Choroid plexus epithelial cell (primary cell): Measurements from ENCODE around the gene CYSRT1.

Source experiments
- DNase-seq: peaks from one replicate; pipeline ENCODE4 v3.0.0-alpha.2; 2010; ENCODE audit warnings: low read depth
- H3K4me3 ChIP-seq: 2 replicates; pipeline ENCODE4 v1.5.1; 2011; ENCODE audit warnings: low read depth, mild to moderate bottlenecking, control low read depth, low read length, moderate library complexity
- TF ChIP-seq, protein P1 (sequence below): conservative IDR thresholded peaks from 2 replicates; pipeline ENCODE4 v1.5.1; 2011; ENCODE audit warnings: low read depth, mild to moderate bottlenecking, control low read depth, inconsistent platforms, low read length, moderate library complexity

Gene CYSRT1

DNA sequence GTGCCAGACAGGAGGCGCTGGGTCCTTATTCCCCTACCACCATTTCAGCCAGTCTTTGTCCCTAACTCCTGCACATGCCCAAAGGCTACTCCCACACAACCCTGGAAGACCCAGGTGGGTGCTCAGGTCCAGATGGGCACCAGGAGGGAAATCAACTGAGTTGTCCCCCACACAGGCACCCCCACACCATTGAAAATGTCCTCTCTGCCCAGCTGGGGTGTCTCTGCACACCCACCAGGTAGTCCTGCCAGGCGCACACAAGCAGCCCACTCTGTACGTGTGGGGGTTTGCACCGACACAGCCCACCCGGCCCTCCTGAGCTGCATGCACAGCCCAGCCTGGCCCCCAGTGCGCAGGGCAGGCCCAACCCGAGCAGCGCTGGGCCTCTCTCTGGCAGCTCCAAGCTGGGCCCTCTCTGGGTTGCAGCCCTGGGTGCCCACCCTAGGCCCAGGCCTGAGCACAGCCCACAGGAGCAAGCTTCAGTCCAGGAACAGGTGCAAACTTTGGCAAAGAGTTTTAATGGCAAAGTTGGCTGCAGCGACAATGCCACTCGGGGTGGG is 5.1 kb upstream of the CYSRT1 start:
- DNase-seq = no peak
- TF ChIP-seq, protein P1, sequence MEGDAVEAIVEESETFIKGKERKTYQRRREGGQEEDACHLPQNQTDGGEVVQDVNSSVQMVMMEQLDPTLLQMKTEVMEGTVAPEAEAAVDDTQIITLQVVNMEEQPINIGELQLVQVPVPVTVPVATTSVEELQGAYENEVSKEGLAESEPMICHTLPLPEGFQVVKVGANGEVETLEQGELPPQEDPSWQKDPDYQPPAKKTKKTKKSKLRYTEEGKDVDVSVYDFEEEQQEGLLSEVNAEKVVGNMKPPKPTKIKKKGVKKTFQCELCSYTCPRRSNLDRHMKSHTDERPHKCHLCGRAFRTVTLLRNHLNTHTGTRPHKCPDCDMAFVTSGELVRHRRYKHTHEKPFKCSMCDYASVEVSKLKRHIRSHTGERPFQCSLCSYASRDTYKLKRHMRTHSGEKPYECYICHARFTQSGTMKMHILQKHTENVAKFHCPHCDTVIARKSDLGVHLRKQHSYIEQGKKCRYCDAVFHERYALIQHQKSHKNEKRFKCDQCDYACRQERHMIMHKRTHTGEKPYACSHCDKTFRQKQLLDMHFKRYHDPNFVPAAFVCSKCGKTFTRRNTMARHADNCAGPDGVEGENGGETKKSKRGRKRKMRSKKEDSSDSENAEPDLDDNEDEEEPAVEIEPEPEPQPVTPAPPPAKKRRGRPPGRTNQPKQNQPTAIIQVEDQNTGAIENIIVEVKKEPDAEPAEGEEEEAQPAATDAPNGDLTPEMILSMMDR = no peak
- H3K4me3 ChIP-seq = no peak overlapping the region

DNA sequence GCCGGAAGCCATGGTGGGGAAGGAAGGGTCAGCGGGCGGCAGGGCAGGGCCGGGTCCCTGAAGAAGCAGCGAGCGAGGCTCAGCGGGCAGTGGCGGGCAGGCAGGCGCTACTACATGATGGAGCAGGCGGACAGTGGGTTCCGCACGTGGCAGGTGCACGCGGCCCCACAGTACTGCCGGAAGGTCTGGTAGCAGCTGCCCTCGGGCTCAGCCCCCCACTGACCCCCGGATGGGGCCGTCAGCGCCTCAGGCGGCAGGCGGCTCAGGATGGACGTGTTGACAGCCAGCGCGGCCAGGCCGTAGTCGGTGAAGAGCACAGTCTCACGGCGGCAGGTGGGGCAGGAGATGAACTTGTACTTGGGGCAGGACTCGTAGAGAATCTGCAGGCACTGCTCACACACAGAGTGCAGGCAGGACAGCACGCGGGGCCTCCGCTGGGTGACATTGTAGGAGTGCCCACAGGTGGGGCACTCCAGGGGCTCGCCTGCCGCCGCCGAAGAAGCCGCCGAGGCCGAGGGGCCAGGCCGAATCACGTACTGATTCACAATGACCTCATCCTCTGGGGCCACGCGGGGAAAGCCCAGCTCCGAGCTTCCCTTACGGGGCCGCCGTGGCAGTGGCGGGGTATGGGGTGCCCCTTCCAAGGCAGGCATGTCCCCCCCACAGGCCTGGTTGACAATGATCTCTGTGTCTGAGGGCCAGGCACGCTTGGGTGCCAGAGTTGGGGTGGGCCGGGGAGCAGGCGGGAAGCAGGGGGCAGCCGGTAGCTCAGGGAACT is 4.5 kb upstream of the CYSRT1 start:
- no peak for DNase-seq
- TF ChIP-seq, protein P1 = no peak
- no peak overlapping the region for H3K4me3 ChIP-seq

DNA sequence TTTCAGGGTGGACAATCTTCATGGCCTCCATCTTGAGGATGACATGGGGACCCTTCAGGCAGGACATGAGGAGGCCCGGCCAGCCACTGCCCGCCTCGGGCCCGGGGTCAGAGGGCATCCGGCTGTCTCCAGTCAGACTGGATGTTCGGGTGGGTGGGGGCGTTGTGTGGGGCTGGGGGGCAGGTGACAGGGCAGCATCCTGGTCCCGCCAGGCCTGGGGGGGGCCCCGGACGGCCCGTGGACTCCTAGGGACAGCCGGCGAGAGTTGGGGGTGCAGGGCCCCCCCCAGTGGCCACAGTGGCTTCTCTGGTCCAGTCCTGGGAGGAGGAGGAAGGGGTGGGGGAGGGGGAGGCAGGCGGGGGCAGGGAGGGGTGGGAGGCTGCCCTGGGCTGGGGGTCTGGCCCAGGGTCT is 3.9 kb upstream of the CYSRT1 start:
- TF ChIP-seq, protein P1 = no peak
- no peak for DNase-seq
- H3K4me3 ChIP-seq = no peak overlapping the region

DNA sequence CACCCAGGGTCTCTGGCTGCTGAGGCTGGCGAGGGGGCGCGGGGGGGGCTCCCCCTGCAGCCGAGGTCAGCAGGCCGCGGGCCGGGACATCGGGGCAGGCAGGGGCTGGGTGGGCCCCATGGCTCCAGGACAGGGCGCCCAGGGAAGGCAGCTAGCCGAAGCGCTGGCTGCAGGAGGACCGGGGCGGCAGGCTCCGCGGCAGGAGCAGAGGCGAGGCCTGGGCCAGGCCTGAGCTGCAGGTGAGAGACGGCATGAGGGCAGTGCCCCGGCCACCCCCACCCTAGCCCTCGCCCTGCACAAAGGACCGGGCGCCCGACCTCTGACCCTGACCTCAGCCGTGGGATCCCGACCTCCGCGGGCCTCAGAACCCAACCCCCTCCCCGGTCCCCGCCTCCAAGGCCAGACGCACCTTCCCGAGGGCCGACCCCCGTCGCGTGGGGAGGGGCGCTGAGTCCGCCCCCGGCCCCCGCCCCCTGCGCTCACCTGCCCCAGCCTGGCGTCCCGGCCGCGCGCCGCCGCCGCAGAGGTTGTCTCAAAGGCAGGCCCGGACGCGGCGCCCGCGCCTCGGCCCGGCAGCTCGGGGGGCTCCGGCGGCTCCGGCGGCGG is 3.4 kb upstream of the CYSRT1 start:
- TF ChIP-seq, protein P1 = no peak
- no peak for DNase-seq
- peak overlapping the region; percentile 5 for H3K4me3 ChIP-seq

DNA sequence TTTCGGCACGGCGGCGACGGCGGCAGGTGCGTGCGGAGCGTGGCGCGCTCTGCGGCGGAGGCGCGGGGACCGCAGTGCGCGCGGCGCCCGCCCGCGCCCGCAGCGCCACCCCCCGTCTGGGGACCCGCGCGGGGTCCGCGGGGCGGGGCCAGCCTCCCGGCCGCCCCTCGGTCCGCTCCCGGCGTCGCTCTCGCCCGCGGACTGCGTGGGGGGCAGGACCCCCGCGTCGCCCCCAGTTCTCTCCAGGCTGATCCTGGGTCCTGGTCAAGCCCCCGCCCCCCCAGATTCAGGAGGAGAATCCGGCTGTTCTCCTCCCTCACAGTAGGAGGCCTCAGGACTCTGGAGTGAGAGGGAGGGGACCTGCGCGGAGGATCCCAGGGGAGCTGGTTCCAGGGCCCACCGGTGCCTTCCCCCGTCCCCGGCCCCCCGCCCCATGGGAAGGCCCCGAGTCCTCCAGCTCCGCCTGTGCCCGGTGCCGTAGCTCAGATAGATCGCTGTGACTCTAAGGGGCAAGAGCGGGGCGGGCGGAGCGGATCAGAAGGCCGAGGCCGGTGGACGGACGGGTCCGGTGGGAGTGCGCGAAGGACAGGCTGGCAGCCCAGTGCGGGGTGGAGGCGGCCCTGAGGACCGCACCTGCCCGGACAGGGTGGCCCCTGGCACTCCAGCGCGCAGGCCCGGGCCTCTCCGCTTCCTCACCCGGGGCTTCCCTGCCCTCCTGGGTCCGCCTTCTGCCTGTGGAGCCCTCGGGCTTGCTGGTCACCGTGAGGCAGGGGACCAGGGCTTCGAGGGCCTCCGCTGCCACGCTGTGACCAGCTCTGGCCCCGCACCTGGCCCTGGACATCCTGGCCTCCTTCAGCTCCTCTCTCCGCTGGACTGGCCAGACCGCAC is 2.5 kb upstream of the CYSRT1 start, which contains the start of gene RNF208:
TSS of gene RNF208 (minus strand) at position 51 of the 888 bp plus-strand sequence. CDS start 1,028 bp downstream, outside the sequence.
- peak within 1 kb of the TSS; percentile 93 for H3K4me3 ChIP-seq
- TF ChIP-seq, protein P1 = no peak
- DNase-seq = no peak

DNA sequence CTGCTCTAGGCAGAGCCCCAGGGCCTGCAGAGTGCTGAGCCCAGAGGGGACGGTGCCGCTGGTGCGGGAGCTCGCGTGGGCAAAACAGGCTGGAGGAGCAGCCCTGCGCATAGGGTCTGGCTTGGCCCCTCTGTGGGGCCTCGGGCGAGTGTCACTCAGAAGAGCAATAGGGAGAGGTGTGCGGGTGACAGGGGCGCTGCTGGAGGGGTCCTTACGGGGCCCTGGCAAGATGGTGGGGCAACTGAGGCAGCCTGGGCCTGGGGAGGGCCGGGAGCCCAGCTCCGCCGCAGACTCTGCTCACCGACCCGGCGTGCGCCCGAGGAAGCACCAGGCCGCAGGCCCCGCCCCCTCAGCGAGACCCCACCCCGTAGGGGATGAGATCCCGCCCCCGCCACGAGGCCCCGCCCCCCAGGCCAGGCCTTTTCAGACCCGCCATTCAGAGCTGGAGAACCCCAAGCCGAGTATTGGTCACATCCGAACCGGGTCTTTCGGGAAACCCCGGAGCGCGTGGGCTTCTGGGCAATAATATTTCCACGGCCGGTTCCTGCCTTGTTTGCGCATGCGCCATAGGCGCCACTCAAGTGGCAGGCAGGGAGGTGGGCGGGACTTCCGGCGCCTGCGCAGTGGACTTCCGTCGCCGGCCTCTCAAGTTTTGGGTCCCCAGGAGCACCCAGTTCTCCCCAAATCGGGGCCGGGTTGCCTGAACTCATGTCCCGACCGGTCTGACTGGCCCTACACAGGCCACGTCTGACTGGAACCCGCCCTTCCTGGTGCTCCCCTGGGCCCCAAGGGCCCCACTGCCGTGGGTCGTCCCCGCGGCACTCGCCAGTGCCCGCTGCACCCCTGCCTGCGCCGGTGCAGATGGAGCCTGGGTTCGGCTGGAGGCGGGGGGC is 1.6 kb upstream of the CYSRT1 start:
- TF ChIP-seq, protein P1 = no peak
- H3K4me3 ChIP-seq = peak overlapping the region; percentile 93
- DNase-seq = peak; percentile 99
